ENCODE results near the gene NPC1. TPM values are rescaled to one million over a fixed set of nuclear protein-coding genes. Genes with fewer than 3 reads are reported as not detected.
"Not testable (repeated sequence)": the region's sequence is repeated elsewhere in the genome, so short reads cannot be mapped to it uniquely, and the experiment has no call there.

NPC1 gene
- total and polyA plus RNA-seq, 3 donors from 2014 or later = 36.8 to 83.2 (median 66.8) TPM

DNA sequence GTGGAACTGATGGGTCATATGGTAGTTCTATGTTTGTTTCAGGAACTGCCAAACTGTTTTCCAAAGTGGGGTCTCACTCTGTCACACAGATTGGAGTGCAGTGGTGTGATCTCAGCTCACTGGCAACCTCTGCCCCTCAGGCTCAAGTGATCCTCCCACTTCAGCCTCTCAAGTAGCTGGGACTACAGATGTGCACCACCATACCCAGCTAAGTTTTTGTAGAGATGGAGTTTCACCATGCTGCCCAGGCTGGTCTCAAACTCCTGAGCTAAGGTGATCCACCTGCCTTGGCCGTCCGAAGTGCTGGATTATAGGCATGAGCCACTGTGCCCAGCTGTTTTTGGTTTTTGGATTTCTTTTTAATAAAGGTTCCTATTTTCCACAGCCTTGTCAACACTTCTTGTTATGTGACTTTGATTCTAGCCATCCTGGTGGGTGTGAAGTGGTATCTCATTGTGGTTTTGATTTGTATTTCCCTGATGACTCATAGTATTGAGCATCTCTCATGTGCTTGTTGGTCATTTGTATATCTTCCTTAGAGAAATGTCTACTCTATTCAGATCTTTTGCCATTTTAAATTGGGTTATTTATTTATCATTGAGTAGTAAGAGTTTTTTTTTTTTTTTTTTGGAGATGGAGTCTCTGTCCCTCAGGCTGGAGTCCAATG, 22.8 kb downstream of the NPC1 start:
- WGBS, 2 donors = 100% methylated on average over 2 of the region's 2 CpGs
- Histone ChIP-seq H3K27ac (no peak overlapping the region), H3K9me3 (no peaks in the 10 kb centered on the region), H3K4me1 (no peaks in the 10 kb centered on the region), H3K27me3 (no peaks in the 10 kb centered on the region), H3K4me3 (no peak overlapping the region), H3K36me3 (ENCODE audit: low read depth, missing control alignments) (no peaks in the 10 kb centered on the region)
- TF ChIP-seq, protein P1, sequence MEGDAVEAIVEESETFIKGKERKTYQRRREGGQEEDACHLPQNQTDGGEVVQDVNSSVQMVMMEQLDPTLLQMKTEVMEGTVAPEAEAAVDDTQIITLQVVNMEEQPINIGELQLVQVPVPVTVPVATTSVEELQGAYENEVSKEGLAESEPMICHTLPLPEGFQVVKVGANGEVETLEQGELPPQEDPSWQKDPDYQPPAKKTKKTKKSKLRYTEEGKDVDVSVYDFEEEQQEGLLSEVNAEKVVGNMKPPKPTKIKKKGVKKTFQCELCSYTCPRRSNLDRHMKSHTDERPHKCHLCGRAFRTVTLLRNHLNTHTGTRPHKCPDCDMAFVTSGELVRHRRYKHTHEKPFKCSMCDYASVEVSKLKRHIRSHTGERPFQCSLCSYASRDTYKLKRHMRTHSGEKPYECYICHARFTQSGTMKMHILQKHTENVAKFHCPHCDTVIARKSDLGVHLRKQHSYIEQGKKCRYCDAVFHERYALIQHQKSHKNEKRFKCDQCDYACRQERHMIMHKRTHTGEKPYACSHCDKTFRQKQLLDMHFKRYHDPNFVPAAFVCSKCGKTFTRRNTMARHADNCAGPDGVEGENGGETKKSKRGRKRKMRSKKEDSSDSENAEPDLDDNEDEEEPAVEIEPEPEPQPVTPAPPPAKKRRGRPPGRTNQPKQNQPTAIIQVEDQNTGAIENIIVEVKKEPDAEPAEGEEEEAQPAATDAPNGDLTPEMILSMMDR (IDR thresholded peaks at IDR 0.05) = no peak
- TF ChIP-seq POLR2A (IDR thresholded peaks at IDR 0.05) = no peak
- no peak for DNase-seq
- intact Hi-C loops (cut with DNase I; ENCODE audit: low total_unique reads) = no loop called here

DNA sequence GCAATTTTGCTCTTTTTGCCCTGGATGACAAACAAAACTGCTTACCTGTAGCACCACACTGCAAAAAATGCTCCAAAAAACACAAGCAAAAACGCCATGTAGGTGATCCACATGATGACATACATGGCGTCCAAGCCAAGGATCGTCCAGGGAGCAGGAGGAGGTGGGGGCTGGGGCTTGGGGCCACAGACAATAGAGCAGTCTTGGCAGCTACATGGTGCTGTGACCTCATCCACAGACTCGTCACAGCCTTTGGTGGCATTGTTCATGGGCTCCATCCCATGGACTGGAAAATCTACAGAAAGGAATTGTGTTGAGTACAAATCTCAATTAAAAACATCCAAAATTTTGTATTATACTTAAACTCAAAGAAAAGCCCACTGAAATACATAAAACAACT, 26.1 kb downstream of the NPC1 start:
- H3K27ac ChIP-seq = no peak overlapping the region
- WGBS, 2 donors = 93% methylated on average over 4 of the region's 4 CpGs
- TF ChIP-seq POLR2A (IDR thresholded peaks at IDR 0.05) = no peak
- TF ChIP-seq, protein P1 (IDR thresholded peaks at IDR 0.05) = no peak
- H3K4me1 ChIP-seq = no peaks in the 10 kb centered on the region
- H3K9me3 ChIP-seq = no peaks in the 10 kb centered on the region
- no peaks in the 10 kb centered on the region for H3K27me3 ChIP-seq
- no peaks in the 10 kb centered on the region for H3K36me3 ChIP-seq (ENCODE audit: low read depth, missing control alignments)
- intact Hi-C loops (cut with DNase I; ENCODE audit: low total_unique reads) = no loop called here
- no peak for DNase-seq
- H3K4me3 ChIP-seq = no peak overlapping the region

DNA sequence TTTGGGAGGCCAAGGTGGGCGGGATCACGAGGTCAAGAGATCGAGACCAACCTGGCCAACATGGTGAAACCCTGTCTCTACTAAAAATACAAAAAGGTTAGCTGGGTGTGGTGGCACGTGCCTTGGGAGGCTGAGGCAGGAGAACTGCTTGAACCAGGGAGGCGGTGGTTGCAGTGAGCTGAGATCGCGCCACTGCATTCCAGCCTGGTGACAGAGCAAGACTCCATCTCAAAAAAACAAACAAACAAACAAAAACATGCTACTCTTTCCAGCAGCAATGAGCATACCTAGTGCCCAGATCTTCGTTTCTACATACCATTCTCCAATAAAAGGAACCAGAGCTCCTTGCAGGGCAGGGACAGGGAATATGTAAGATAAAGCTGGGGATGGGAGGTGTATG, 28.8 kb downstream of the NPC1 start:
- H3K27me3 ChIP-seq; intact Hi-C loops (cut with DNase I; ENCODE audit: low total_unique reads); H3K4me1 ChIP-seq; H3K27ac ChIP-seq; DNase-seq; H3K9me3 ChIP-seq; H3K36me3 ChIP-seq (ENCODE audit: low read depth, missing control alignments); H3K4me3 ChIP-seq: not testable (repeated sequence)
- 95 to 97% methylated on average over 8 of the region's 8 CpGs for WGBS, 2 donors

DNA sequence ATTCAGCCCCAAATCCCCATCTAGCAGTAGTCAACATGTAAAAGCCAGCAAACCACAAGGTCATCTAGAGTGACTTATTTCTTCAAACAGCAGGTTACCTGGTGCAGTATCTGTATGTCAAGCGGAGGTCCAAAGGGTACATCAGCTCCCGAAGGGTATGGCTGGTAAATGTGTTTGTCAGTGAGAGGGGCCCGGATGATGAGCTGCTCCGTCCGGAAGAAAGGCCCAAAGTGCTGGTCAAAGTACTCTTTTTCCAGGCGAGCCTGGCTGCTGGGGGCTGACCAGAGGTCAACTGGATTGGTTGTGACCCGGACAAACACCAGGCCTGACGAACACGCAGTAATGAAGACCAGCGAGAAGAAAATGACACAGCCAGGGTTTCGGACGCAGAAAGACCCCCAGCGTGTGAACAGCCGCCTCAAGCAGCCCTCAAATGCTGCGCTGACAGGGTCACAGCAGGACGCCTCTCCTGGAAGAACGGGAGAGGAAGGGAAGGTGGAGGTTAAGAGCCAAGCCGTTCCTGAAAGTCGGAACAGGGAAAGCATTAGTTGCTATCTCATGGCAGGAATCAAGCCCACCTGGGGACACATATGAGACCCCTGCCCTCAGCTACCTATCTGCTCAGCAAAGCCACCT, 30.0 kb downstream of the NPC1 start:
- intact Hi-C loops (cut with DNase I; ENCODE audit: low total_unique reads) = no loop called here
- H3K4me1 ChIP-seq = no peaks in the 10 kb centered on the region
- no peaks in the 10 kb centered on the region for H3K36me3 ChIP-seq (ENCODE audit: low read depth, missing control alignments)
- H3K9me3 ChIP-seq = no peaks in the 10 kb centered on the region
- H3K27ac ChIP-seq = no peak overlapping the region
- no peak overlapping the region for H3K4me3 ChIP-seq
- no peak for DNase-seq
- TF ChIP-seq, protein P1 (IDR thresholded peaks at IDR 0.05) = no peak
- TF ChIP-seq POLR2A (IDR thresholded peaks at IDR 0.05) = no peak
- H3K27me3 ChIP-seq = no peaks in the 10 kb centered on the region
- 87 to 96% methylated on average over 14 to 19 of the region's 19 CpGs for WGBS, 2 donors

DNA sequence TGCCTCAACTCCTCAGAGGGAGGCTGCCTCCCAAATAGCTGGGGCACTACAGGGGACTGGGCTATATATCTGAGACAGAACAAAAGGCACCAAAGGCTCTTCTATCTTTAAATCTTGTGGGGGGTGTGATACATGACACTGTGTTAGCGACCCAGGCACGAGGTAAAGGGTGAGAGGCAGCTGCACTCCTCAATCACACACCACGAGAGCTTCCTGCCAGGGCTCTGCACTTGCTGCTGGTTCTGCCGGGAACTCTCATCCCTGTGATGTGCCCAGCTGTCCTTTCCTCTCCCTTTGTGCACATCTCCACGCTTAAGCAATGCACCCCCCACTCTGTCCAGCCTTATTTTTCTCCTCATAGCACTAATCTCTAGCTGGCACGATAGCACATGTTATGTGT, 32.4 kb downstream of the NPC1 start:
- TF ChIP-seq, protein P1 (IDR thresholded peaks at IDR 0.05) = no peak

More for the DNA sequence above, 32.4 kb downstream of the NPC1 start:
- H3K4me3 ChIP-seq = no peak overlapping the region
- 73 to 84% methylated on average over 6 of the region's 6 CpGs for WGBS, 2 donors
- H3K36me3 ChIP-seq (ENCODE audit: low read depth, missing control alignments) = no peaks in the 10 kb centered on the region
- no peaks in the 10 kb centered on the region for H3K4me1 ChIP-seq
- H3K9me3 ChIP-seq = no peaks in the 10 kb centered on the region
- no peak for DNase-seq
- intact Hi-C loops (cut with DNase I; ENCODE audit: low total_unique reads) = no loop called here
- H3K27ac ChIP-seq = no peak overlapping the region
- no peaks in the 10 kb centered on the region for H3K27me3 ChIP-seq
